Karpas-422 (cell line): ENCODE measurements around the gene HK3. TPM values are rescaled to one million over a fixed set of nuclear protein-coding genes. Genes with fewer than 3 reads are reported as not detected.
"Not testable (repeated sequence)": the region's sequence is repeated elsewhere in the genome, so short reads cannot be mapped to it uniquely, and the experiment has no call there.

Experiments
- DNase-seq: peaks from one replicate; pipeline ENCODE4 v3.0.0-alpha.2; 2015
- H2AFZ ChIP-seq: fragments of 200-600 bp; sonication (generic); 2 replicates; pipeline ENCODE4 v1.6.1; 2014; ENCODE audit warnings: antibody characterized with exemption, low read length, mixed read lengths
- H3K27ac ChIP-seq: fragments of 200-600 bp; sonication (generic); 2 replicates; pipeline ENCODE4 v1.5.1; 2014; ENCODE audit warnings: mild to moderate bottlenecking, low read length, moderate library complexity
- H3K27me3 ChIP-seq: fragments of 200-600 bp; sonication (generic); 2 replicates; pipeline ENCODE4 v1.6.1; 2014; ENCODE audit warnings: low read length, mixed read lengths
- H3K36me3 ChIP-seq: fragments of 200-600 bp; sonication (generic); 2 replicates; pipeline ENCODE4 v1.6.1; 2014; ENCODE audit warnings: low read length, mixed read lengths; ENCODE audit not compliant: insufficient read depth
- H3K4me1 ChIP-seq: fragments of 200-600 bp; sonication (generic); 2 replicates; pipeline ENCODE4 v1.6.1; 2014; ENCODE audit warnings: mild to moderate bottlenecking, low read length, mixed read lengths
- H3K4me2 ChIP-seq: fragments of 200-600 bp; sonication (generic); 2 replicates; pipeline ENCODE4 v1.6.1; 2014; ENCODE audit warnings: low read length, low read depth, mild to moderate bottlenecking; ENCODE audit not compliant: poor library complexity, severe bottlenecking
- H3K4me3 ChIP-seq: fragments of 200-600 bp; sonication (generic); 2 replicates; pipeline ENCODE4 v1.5.1; 2014; ENCODE audit warnings: mild to moderate bottlenecking, antibody characterized with exemption, low read length, mixed read lengths
- H3K79me2 ChIP-seq: fragments of 200-600 bp; sonication (generic); 2 replicates; pipeline ENCODE4 v1.6.1; 2014; ENCODE audit warnings: mild to moderate bottlenecking, low read length, mixed read lengths
- H3K9ac ChIP-seq: fragments of 200-600 bp; sonication (generic); 2 replicates; pipeline ENCODE4 v1.6.0; 2014; ENCODE audit warnings: low read length
- H3K9me2 ChIP-seq: fragments of 200-600 bp; sonication (generic), shearing (Covaris generic); replicated peaks from 2 replicates; pipeline ENCODE4 v1.6.0; 2014; ENCODE audit warnings: mild to moderate bottlenecking, low read length, moderate library complexity; ENCODE audit not compliant: insufficient read depth
- H3K9me3 ChIP-seq: fragments of 300-700, 200-600 bp; sonication (generic); 2 replicates; pipeline ENCODE4 v1.6.1; 2014; ENCODE audit warnings: low read length, mixed read lengths
- H4K20me1 ChIP-seq: fragments of 200-600 bp; sonication (generic); 2 replicates; pipeline ENCODE4 v1.6.1; 2014; ENCODE audit warnings: mild to moderate bottlenecking, antibody characterized with exemption, low read length, low read depth; ENCODE audit not compliant: insufficient read depth
- total RNA-seq: library from RNA; depleted of rRNA; stranded (reverse); fragments of >200 nt; shearing (Covaris generic); gene quantifications from 2 replicates; pipeline ENCODE4 v1.2.3, GENCODE V29; 2014; ENCODE audit warnings: low replicate concordance

Gene HK3
- total RNA-seq, 1 experiment from 2014 or later = not detected

DNA sequence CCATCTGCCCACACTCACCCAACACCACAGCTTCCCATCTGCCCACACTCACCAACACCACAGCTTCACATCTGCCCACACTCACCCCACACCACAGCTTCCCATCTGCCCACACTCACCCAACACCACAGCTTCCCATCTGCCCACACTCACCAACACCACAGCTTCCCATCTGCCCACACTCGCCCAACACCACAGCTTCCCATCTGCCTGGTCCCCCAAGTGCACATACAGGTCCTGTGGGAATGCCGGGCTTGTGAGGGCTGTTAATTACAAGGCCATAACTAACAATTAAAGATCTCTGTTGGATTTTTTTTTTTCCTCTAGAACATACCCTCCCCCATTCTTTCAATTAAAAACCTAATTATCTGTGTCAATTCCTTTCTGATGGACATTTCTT, 26.1 kb downstream of the HK3 start:
- H3K27me3 ChIP-seq, H3K4me1 ChIP-seq, H3K9ac ChIP-seq, DNase-seq, H3K4me3 ChIP-seq, H3K79me2 ChIP-seq, H3K9me2 ChIP-seq, H3K4me2 ChIP-seq, H3K27ac ChIP-seq, H3K36me3 ChIP-seq, H4K20me1 ChIP-seq, H2AFZ ChIP-seq, H3K9me3 ChIP-seq: not testable (repeated sequence)

DNA sequence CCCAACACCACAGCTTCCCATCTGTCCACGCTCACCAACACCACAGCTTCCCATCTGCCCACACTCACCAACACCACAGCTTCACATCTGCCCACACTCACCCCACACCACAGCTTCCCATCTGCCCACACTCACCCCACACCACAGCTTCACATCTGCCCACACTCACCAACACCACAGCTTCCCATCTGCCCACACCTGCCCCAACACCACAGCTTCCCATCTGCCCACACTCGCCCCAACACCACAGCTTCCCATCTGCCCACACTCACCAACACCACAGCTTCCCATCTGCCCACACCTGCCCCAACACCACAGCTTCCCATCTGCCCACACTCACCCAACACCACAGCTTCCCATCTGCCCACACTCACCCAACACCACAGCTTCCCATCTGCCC, 26.6 kb downstream of the HK3 start:
- not testable (repeated sequence) for H3K36me3 ChIP-seq, H3K4me2 ChIP-seq, H3K27me3 ChIP-seq

DNA sequence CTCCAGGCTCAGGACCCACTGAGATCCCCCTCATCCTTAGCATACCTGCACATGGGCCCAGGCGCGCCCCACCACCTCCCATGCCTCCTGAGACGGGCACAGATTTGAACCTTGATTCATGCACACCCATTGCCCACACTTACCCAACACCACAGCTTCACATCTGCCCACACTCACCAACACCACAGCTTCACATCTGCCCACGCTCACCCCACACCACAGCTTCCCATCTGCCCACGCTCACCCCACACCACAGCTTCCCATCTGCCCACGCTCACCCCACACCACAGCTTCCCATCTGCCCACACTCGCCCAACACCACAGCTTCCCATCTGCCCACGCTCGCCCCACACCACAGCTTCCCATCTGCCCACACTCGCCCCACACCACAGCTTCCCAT, 28.5 kb downstream of the HK3 start:
- H3K79me2 ChIP-seq, H3K4me1 ChIP-seq, H3K27ac ChIP-seq, H3K27me3 ChIP-seq, H3K4me3 ChIP-seq, H3K9me3 ChIP-seq, H3K9me2 ChIP-seq, H3K36me3 ChIP-seq, H2AFZ ChIP-seq, H3K9ac ChIP-seq, H3K4me2 ChIP-seq, DNase-seq, H4K20me1 ChIP-seq: not testable (repeated sequence)

More for the DNA sequence above, 26.6 kb downstream of the HK3 start:
- not testable (repeated sequence) for H3K79me2 ChIP-seq, H3K9ac ChIP-seq, H4K20me1 ChIP-seq, H2AFZ ChIP-seq, DNase-seq, H3K4me3 ChIP-seq, H3K27ac ChIP-seq, H3K9me3 ChIP-seq, H3K9me2 ChIP-seq, H3K4me1 ChIP-seq

DNA sequence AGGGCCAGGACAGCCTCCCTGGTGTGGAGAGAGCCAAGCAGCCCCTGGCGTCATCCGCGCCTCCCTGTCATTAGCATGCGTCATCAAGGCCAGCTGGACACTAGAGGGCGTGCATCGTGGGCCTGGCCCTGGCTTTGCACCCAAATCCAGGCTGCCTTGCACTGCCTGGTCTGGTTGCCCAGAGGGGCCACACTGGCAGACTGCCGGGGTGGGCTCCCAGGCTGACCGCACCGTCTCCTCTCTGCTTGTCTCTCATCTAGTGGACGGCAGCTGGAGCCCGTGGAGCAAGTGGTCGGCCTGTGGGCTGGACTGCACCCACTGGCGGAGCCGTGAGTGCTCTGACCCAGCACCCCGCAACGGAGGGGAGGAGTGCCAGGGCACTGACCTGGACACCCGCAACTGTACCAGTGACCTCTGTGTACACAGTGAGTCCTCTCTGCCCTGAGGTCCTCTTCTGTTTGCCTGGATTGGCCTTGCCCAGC, 29.0 kb downstream of the HK3 start:
- Histone ChIP-seq H3K4me1 (no peaks in the 10 kb centered on the region), H3K36me3 (no peaks in the 10 kb centered on the region), H3K27me3 (no peaks in the 10 kb centered on the region), H3K9ac (no peak overlapping the region), H2AFZ (no peak overlapping the region), H3K4me3 (no peak overlapping the region), H3K79me2 (no peaks in the 10 kb centered on the region), H3K9me3 (no peaks in the 10 kb centered on the region), H3K4me2 (no peak overlapping the region), H3K27ac (no peak overlapping the region), H4K20me1 (0 out of 2 replicates have a peak, but pooled peaks cover 5% of the 10 kb centered on the region), H3K9me2 (no peaks in the 10 kb centered on the region)
- DNase-seq = peak; percentile 73

DNA sequence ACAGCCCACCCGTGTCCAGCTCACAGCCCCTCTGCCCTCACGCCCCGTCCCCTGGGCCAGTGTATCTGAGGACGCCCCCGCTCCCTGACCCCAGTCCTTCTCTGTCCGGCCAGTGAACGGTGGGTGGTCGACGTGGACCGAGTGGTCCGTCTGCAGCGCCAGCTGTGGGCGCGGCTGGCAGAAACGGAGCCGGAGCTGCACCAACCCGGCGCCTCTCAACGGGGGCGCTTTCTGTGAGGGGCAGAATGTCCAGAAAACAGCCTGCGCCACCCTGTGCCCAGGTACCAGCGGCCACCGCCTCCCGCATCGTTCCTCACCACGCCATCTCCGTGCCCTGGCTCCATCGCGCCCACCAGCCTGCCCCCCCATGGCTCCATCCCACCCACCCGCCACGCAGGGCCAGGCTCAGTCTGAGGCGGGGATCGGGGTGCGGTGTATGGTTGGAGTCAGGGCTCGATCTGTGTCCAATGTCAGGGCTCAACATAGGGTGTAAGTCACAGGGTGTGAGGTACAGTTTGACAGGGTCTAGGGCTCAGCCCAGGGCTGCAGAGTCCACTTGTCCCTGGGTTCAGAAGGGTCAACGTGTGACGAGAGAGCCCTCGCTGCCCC, 29.5 kb downstream of the HK3 start:
- Histone ChIP-seq H3K9ac (no peak overlapping the region), H2AFZ (no peak overlapping the region), H3K36me3 (no peaks in the 10 kb centered on the region), H3K4me2 (no peak overlapping the region), H3K4me3 (no peak overlapping the region), H4K20me1 (0 out of 2 replicates have a peak, but pooled peaks cover 5% of the 10 kb centered on the region), H3K4me1 (no peaks in the 10 kb centered on the region), H3K27ac (no peak overlapping the region), H3K27me3 (no peaks in the 10 kb centered on the region), H3K9me2 (no peaks in the 10 kb centered on the region), H3K9me3 (no peaks in the 10 kb centered on the region), H3K79me2 (no peaks in the 10 kb centered on the region)
- DNase-seq = no peak

DNA sequence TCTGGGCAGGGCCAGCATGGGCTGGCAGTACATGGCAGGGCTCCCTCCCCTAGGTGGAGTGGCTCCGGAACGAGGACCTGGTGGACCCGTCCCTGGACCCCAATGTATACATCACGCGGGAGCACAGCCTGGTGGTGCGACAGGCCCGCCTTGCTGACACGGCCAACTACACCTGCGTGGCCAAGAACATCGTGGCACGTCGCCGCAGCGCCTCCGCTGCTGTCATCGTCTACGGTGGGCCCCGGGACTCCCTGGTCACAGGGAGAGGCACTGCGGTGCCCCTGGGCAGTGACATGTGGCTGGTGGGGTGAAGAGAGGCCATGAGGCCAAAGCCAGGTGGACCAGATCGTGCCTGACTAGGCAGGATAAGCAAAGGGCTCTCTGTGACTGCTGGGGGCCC, 30.4 kb downstream of the HK3 start:
- Histone ChIP-seq H3K27me3 (no peaks in the 10 kb centered on the region), H3K9me3 (no peaks in the 10 kb centered on the region)
- no peak for DNase-seq

DNA sequence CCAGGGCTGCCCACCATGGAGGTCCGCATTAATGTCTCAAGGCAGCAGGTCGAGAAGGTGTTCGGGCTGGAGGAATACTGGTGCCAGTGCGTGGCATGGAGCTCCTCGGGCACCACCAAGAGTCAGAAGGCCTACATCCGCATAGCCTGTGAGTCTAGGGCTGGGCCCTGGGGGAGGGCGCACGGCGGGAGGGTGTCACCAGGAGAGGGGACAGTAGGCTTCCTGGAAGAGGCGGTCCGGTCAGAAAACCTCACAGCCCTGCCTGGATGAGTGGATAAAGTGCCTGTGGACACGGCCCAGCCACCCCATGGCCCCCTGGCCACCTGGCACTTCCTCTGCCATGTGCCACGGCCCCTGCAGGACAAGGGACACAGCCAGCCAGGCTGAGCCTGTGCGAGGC, 31.0 kb downstream of the HK3 start:
- no peak overlapping the region for H2AFZ ChIP-seq
- peaks cover under 1% of the 10 kb centered on the region; the same call in 1 of the 2 replicates for H3K4me1 ChIP-seq
- no peak overlapping the region for H3K4me2 ChIP-seq
- H4K20me1 ChIP-seq = 0 out of 2 replicates have a peak, but pooled peaks cover 5% of the 10 kb centered on the region
- no peaks in the 10 kb centered on the region for H3K36me3 ChIP-seq
- H3K27me3 ChIP-seq = no peaks in the 10 kb centered on the region
- no peaks in the 10 kb centered on the region for H3K9me3 ChIP-seq
- no peaks in the 10 kb centered on the region for H3K79me2 ChIP-seq
- no peak overlapping the region for H3K4me3 ChIP-seq
- no peak overlapping the region for H3K9ac ChIP-seq
- no peaks in the 10 kb centered on the region for H3K9me2 ChIP-seq
- no peak overlapping the region for H3K27ac ChIP-seq
- DNase-seq = no peak

More for the DNA sequence above, 30.4 kb downstream of the HK3 start:
- H3K9me2 ChIP-seq = no peaks in the 10 kb centered on the region
- H3K27ac ChIP-seq = no peak overlapping the region
- H3K79me2 ChIP-seq = no peaks in the 10 kb centered on the region
- H3K36me3 ChIP-seq = no peaks in the 10 kb centered on the region
- no peak overlapping the region for H3K9ac ChIP-seq
- H2AFZ ChIP-seq = no peak overlapping the region
- H3K4me2 ChIP-seq = no peak overlapping the region
- H4K20me1 ChIP-seq = 0 out of 2 replicates have a peak, but pooled peaks cover 5% of the 10 kb centered on the region
- no peak overlapping the region for H3K4me3 ChIP-seq
- H3K4me1 ChIP-seq = no peaks in the 10 kb centered on the region

DNA sequence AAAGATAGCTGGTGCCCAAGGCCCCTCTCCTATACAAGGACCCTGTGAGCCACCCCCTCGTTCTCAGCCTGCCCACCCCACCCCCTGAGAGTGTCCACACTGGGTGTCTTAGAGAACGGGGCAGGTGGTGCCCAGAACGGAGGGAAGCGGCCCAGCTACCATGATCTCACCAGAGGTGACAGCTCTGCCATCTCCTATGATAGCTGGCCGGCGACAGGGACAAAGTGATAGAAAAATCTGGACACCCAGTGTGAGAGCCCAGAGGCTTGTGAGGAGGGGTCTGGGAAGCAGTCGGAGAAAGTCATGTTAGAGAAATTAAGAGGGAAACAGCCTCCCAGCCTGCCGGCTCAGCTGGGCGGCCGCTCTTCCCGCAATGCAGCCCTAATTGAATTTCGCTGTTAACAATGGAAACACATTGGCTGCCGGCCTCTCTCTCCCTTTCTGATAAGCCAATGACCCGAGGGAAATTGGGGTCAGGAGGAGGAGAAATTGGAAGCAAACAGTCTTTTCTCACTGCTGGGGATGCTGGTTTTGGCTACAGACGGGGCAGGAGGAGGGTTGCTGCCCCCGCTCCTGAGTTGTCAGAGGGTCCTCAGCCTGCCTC, 32.3 kb downstream of the HK3 start:
- DNase-seq = no peak
- no peak overlapping the region for H3K4me3 ChIP-seq
- no peak overlapping the region for H3K4me2 ChIP-seq
- H2AFZ ChIP-seq = no peak overlapping the region
- peaks cover 10% of the 10 kb centered on the region; the same call in 1 of the 2 replicates for H4K20me1 ChIP-seq
- H3K9me3 ChIP-seq = no peaks in the 10 kb centered on the region
- H3K4me1 ChIP-seq = peaks cover 6% of the 10 kb centered on the region
- H3K79me2 ChIP-seq = no peaks in the 10 kb centered on the region
- H3K9ac ChIP-seq = no peak overlapping the region
- H3K27ac ChIP-seq = no peak overlapping the region
- H3K9me2 ChIP-seq = no peaks in the 10 kb centered on the region
- H3K27me3 ChIP-seq = no peaks in the 10 kb centered on the region
- no peaks in the 10 kb centered on the region for H3K36me3 ChIP-seq
